IMR-90 (cell line): ENCODE measurements around the gene MX1.

Experiments used
- POLR2A ChIP-seq: IDR thresholded peaks from 2 replicates; pipeline ENCODE4 v1.6.1; 2012; ENCODE audit warnings: mild to moderate bottlenecking, low read depth, low read length
- RFX5 ChIP-seq: IDR thresholded peaks from 2 replicates; pipeline ENCODE4 v1.8.0; 2012; ENCODE audit warnings: low read depth, mild to moderate bottlenecking, low read length, moderate library complexity
- SMC3 ChIP-seq: fragments of 150-350 bp; IDR thresholded peaks from 2 replicates; pipeline ENCODE4 v1.6.1; 2016; ENCODE audit warnings: low read depth, mild to moderate bottlenecking, antibody characterized with exemption, low read length, moderate library complexity
- TF ChIP-seq, protein P1 (sequence below): conservative IDR thresholded peaks from 2 replicates; pipeline ENCODE4 v1.5.1; 2012; ENCODE audit warnings: mild to moderate bottlenecking, low read depth, low read length, improper control_type of control experiment
- TF ChIP-seq, protein P2 (sequence below): fragments of 150-350 bp; IDR thresholded peaks from 2 replicates; pipeline ENCODE4 v1.6.1; 2016; ENCODE audit warnings: low read depth, mild to moderate bottlenecking, low read length, moderate library complexity, borderline replicate concordance

DNA sequence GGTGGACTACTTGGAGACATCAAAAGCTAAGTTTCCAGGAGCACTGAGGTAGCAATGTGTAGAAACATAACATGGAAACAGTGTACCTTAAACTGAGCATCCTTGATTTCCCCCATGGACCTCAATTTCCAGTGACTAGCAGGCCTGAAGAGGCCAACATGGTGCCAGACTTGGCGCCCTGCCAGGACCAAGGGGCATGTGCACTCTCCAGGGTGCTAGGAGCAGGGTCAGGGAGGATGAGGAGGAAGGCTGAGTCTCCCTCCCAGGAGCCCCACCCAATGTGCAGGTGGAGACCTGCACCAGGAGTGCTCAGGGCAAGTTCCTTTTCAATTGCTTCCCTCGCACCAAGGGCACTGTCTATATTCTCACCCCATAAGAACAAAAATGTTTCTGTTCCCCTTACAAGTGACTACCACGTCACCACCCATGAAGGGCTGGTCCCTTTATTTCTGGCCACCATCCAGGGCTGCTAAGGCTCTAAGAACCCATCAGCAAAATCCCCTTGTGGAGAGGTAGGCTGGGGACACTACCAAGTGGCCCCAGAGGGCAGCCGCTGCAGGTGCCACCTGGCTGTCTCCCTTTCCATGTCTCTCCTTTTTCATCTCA lies 39.2 kb downstream of the MX1 start:
- TF ChIP-seq, protein P1, sequence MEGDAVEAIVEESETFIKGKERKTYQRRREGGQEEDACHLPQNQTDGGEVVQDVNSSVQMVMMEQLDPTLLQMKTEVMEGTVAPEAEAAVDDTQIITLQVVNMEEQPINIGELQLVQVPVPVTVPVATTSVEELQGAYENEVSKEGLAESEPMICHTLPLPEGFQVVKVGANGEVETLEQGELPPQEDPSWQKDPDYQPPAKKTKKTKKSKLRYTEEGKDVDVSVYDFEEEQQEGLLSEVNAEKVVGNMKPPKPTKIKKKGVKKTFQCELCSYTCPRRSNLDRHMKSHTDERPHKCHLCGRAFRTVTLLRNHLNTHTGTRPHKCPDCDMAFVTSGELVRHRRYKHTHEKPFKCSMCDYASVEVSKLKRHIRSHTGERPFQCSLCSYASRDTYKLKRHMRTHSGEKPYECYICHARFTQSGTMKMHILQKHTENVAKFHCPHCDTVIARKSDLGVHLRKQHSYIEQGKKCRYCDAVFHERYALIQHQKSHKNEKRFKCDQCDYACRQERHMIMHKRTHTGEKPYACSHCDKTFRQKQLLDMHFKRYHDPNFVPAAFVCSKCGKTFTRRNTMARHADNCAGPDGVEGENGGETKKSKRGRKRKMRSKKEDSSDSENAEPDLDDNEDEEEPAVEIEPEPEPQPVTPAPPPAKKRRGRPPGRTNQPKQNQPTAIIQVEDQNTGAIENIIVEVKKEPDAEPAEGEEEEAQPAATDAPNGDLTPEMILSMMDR = no peak
- TF ChIP-seq POLR2A (no peak), SMC3 (no peak), RFX5 (no peak)
- TF ChIP-seq, protein P2, sequence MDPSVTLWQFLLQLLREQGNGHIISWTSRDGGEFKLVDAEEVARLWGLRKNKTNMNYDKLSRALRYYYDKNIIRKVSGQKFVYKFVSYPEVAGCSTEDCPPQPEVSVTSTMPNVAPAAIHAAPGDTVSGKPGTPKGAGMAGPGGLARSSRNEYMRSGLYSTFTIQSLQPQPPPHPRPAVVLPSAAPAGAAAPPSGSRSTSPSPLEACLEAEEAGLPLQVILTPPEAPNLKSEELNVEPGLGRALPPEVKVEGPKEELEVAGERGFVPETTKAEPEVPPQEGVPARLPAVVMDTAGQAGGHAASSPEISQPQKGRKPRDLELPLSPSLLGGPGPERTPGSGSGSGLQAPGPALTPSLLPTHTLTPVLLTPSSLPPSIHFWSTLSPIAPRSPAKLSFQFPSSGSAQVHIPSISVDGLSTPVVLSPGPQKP = no peak
